H9 (cell line): Measurements from ENCODE around the gene CCDC68. TPM values are rescaled to one million over a fixed set of nuclear protein-coding genes. Genes with fewer than 3 reads are reported as not detected.

Source experiments
- DNase-seq: peaks from one replicate; pipeline ENCODE4 v3.0.0-alpha.2; 2017
- H2AFZ ChIP-seq: one replicate; pipeline ENCODE4 v1.6.1; 2013; ENCODE audit warnings: mild to moderate bottlenecking, low read length, control low read depth, moderate library complexity
- H2AK5ac ChIP-seq: 2 replicates; pipeline ENCODE4 v1.6.1; 2013; ENCODE audit warnings: low read length, control low read depth, mixed read lengths; ENCODE audit not compliant: insufficient read length
- H2BK120ac ChIP-seq: one replicate; pipeline ENCODE4 v1.6.1; 2013; ENCODE audit warnings: low read depth, mild to moderate bottlenecking, low read length, control low read depth, inconsistent platforms; ENCODE audit not compliant: poor library complexity, severe bottlenecking
- H2BK12ac ChIP-seq: 2 replicates; pipeline ENCODE4 v1.6.1; 2013; ENCODE audit warnings: low read length, control low read depth, mixed read lengths, low read depth; ENCODE audit not compliant: insufficient read length
- H2BK15ac ChIP-seq: 2 replicates; pipeline ENCODE4 v1.6.1; 2013; ENCODE audit warnings: low read depth, low read length, control low read depth
- H2BK20ac ChIP-seq: one replicate; pipeline ENCODE4 v1.6.1; 2013; ENCODE audit warnings: low read depth, mild to moderate bottlenecking, low read length, control low read depth, inconsistent platforms; ENCODE audit not compliant: poor library complexity, severe bottlenecking
- H2BK5ac ChIP-seq: 2 replicates; pipeline ENCODE4 v1.6.1; 2013; ENCODE audit warnings: low read length, control low read depth, mixed read lengths; ENCODE audit not compliant: insufficient read length
- H3K14ac ChIP-seq: 2 replicates; pipeline ENCODE4 v1.6.1; 2013; ENCODE audit warnings: low read length, control low read depth; ENCODE audit not compliant: insufficient read depth
- H3K18ac ChIP-seq: 2 replicates; pipeline ENCODE4 v1.6.1; 2013; ENCODE audit warnings: low read depth, mild to moderate bottlenecking, mixed read lengths, low read length, control low read depth; ENCODE audit not compliant: insufficient read length
- H3K23ac ChIP-seq: 2 replicates; pipeline ENCODE4 v1.6.1; 2013; ENCODE audit warnings: low read length, control low read depth, mixed read lengths, low read depth; ENCODE audit not compliant: insufficient read length
- H3K23me2 ChIP-seq: 2 replicates; pipeline ENCODE4 v1.6.1; 2013; ENCODE audit warnings: low read depth, mild to moderate bottlenecking, mixed read lengths, low read length, control low read depth; ENCODE audit not compliant: insufficient read length, poor library complexity, severe bottlenecking
- H3K27ac ChIP-seq: 2 replicates; pipeline ENCODE4 v1.5.1; 2013; ENCODE audit warnings: low read length, control low read depth, mixed read lengths, low read depth; ENCODE audit not compliant: insufficient read length
- H3K27me3 ChIP-seq: 2 replicates; pipeline ENCODE4 v1.6.1; 2013; ENCODE audit warnings: low read length, control low read depth, inconsistent platforms; ENCODE audit not compliant: insufficient read depth
- H3K4ac ChIP-seq: 2 replicates; pipeline ENCODE4 v1.6.1; 2013; ENCODE audit warnings: low read depth, mild to moderate bottlenecking, control low read depth, inconsistent platforms, low read length, moderate library complexity
- H3K4me1 ChIP-seq: 2 replicates; pipeline ENCODE4 v1.6.1; 2013; ENCODE audit warnings: low read length, control low read depth, inconsistent platforms; ENCODE audit not compliant: insufficient read depth
- H3K4me2 ChIP-seq: 2 replicates; pipeline ENCODE4 v1.6.1; 2013; ENCODE audit warnings: low read length, control low read depth, mixed read lengths; ENCODE audit not compliant: insufficient read length, insufficient read depth
- H3K56ac ChIP-seq: 2 replicates; pipeline ENCODE4 v1.6.1; 2013; ENCODE audit warnings: low read depth, mild to moderate bottlenecking, mixed read lengths, low read length, control low read depth; ENCODE audit not compliant: insufficient read length
- H3K79me1 ChIP-seq: 2 replicates; pipeline ENCODE4 v1.6.1; 2013; ENCODE audit warnings: low read depth, mild to moderate bottlenecking, moderate library complexity, low read length, control low read depth, inconsistent platforms; ENCODE audit not compliant: insufficient read depth, poor library complexity, severe bottlenecking
- H3K79me2 ChIP-seq: 2 replicates; pipeline ENCODE4 v1.6.1; 2013; ENCODE audit warnings: low read length, control low read depth, inconsistent platforms; ENCODE audit not compliant: insufficient read depth
- H3K9ac ChIP-seq: 2 replicates; pipeline ENCODE4 v1.6.1; 2013; ENCODE audit warnings: low read length, control low read depth, mixed read lengths; ENCODE audit not compliant: insufficient read length; ENCODE audit errors: extremely low read depth
- H3K9me3 ChIP-seq: one replicate; pipeline ENCODE4 v1.6.1; 2013; ENCODE audit warnings: low read depth, low read length, inconsistent platforms; ENCODE audit not compliant: control insufficient read depth
- H3T11ph ChIP-seq: one replicate; pipeline ENCODE4 v1.6.1; 2013; ENCODE audit warnings: mild to moderate bottlenecking, low read length, control low read depth, inconsistent platforms
- H4K20me1 ChIP-seq: one replicate; pipeline ENCODE4 v1.6.1; 2013; ENCODE audit not compliant: control insufficient read depth, insufficient read length, insufficient read depth
- H4K5ac ChIP-seq: 2 replicates; pipeline ENCODE4 v1.6.1; 2013; ENCODE audit warnings: low read depth, mild to moderate bottlenecking, mixed read lengths, low read length, control low read depth; ENCODE audit not compliant: insufficient read length
- H4K8ac ChIP-seq: replicated peaks from 2 replicates; pipeline ENCODE4 v1.6.1; 2013; ENCODE audit warnings: low read length, control low read depth, mixed read lengths, low read depth; ENCODE audit not compliant: insufficient read length
- H4K91ac ChIP-seq: 2 replicates; pipeline ENCODE4 v1.6.1; 2013; ENCODE audit warnings: low read depth, mild to moderate bottlenecking, moderate library complexity, mixed read lengths, low read length, control low read depth; ENCODE audit not compliant: insufficient read length
- H3K27ac Mint-ChIP-seq, 3 experiments: 2 replicates in 2 of 3; 3 replicates in 1 of 3; pipeline ENCODE4 v1.8.0; 2020 to 2021; ENCODE audit warnings: mixed read lengths in 3 of 3, mild to moderate bottlenecking in 1 of 3, moderate library complexity in 1 of 3
- H3K27me3 Mint-ChIP-seq: 2 replicates; pipeline ENCODE4 v1.8.0; 2021; ENCODE audit warnings: low read depth, mild to moderate bottlenecking, moderate library complexity, mixed read lengths
- H3K36me3 Mint-ChIP-seq, 3 experiments: 2 replicates in 2 of 3; 3 replicates in 1 of 3; pipeline ENCODE4 v1.8.0; 2020 to 2021; ENCODE audit warnings: low read depth in 3 of 3, mixed read lengths in 3 of 3; ENCODE audit not compliant: insufficient read depth in 1 of 3
- H3K4me1 Mint-ChIP-seq, 2 experiments: 2 replicates each; pipeline ENCODE4 v1.8.0; 2020; ENCODE audit warnings: mixed read lengths in 2 of 2
- H3K4me3 Mint-ChIP-seq, 2 experiments: 2 replicates in 1 of 2; 3 replicates in 1 of 2; pipeline ENCODE4 v1.8.0; 2020 to 2021; ENCODE audit warnings: mild to moderate bottlenecking in 2 of 2, mixed read lengths in 2 of 2, moderate library complexity in 1 of 2
- H3K9me3 Mint-ChIP-seq, 2 experiments: 2 replicates in 1 of 2; 3 replicates in 1 of 2; pipeline ENCODE4 v1.8.0; 2020; ENCODE audit warnings: mild to moderate bottlenecking in 2 of 2, mixed read lengths in 2 of 2, moderate library complexity in 1 of 2
- total RNA-seq: library from RNA; stranded (reverse); gene quantifications from 2 replicates; pipeline ENCODE4 v1.2.1, GENCODE V29; 2021
- TF ChIP-seq, protein P1 (sequence below): fragments of 200-600 bp; sonication (generic); conservative IDR thresholded peaks from 3 replicates; pipeline ENCODE4 v1.8.0; 2021; ENCODE audit warnings: antibody characterized with exemption, mild to moderate bottlenecking

CCDC68 gene
- total RNA-seq, 1 experiment from 2014 or later = not detected

DNA sequence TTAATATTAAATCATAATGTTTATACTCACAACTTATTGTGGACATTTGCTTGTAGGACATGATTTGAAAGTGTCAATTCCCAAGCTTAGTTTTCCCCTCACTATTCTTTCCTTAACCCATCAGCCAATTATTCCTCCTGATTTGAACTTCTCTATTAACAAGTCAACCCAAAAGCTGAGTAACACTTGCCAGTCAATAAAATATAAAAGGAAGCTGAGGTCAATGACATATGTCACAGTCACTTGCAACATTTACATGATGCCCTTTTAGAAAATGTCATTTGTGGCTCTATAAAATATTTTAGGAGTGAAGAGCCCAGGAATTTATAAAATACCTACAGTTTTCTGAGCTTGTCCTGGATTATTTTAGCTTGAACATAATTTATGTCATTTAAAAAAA is 7.2 kb downstream of the CCDC68 start:
- Mint-ChIP-seq H3K27ac (no peak overlapping the region; a peak in 1 of 7 replicates), H3K9me3 (no peaks in the 10 kb centered on the region), H3K4me1 (no peaks in the 10 kb centered on the region), H3K27me3 (no peaks in the 10 kb centered on the region), H3K4me3 (no peak overlapping the region), H3K36me3 (no peaks in the 10 kb centered on the region)
- Histone ChIP-seq H3K4me1 (no peaks in the 10 kb centered on the region), H3K4me2 (no peak overlapping the region), H2BK15ac (no peak overlapping the region), H4K91ac (no peak overlapping the region), H4K8ac (no peak overlapping the region), H3K56ac (no peak overlapping the region), H3K27me3 (no peaks in the 10 kb centered on the region), H2AK5ac (no peak overlapping the region), H2BK5ac (no peak overlapping the region), H2BK20ac (no peak overlapping the region), H3K9ac (no peak overlapping the region), H2BK12ac (no peak overlapping the region), H4K5ac (no peak overlapping the region), H3T11ph (no peak overlapping the region), H3K27ac (no peak overlapping the region), H3K79me2 (no peaks in the 10 kb centered on the region), H3K23me2 (no peaks in the 10 kb centered on the region), H2BK120ac (no peak overlapping the region), H3K9me3 (no peaks in the 10 kb centered on the region), H3K14ac (no peak overlapping the region), H2AFZ (no peak overlapping the region), H3K18ac (no peak overlapping the region), H3K4ac (no peak overlapping the region), H3K23ac (no peak overlapping the region), H3K79me1 (no peaks in the 10 kb centered on the region), H4K20me1 (no peaks in the 10 kb centered on the region)
- TF ChIP-seq, protein P1, sequence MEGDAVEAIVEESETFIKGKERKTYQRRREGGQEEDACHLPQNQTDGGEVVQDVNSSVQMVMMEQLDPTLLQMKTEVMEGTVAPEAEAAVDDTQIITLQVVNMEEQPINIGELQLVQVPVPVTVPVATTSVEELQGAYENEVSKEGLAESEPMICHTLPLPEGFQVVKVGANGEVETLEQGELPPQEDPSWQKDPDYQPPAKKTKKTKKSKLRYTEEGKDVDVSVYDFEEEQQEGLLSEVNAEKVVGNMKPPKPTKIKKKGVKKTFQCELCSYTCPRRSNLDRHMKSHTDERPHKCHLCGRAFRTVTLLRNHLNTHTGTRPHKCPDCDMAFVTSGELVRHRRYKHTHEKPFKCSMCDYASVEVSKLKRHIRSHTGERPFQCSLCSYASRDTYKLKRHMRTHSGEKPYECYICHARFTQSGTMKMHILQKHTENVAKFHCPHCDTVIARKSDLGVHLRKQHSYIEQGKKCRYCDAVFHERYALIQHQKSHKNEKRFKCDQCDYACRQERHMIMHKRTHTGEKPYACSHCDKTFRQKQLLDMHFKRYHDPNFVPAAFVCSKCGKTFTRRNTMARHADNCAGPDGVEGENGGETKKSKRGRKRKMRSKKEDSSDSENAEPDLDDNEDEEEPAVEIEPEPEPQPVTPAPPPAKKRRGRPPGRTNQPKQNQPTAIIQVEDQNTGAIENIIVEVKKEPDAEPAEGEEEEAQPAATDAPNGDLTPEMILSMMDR = no peak
- DNase-seq = no peak
